Keratinocyte (primary cell): Measurements from ENCODE around the gene SH2D3C. TPM values are rescaled to one million over a fixed set of nuclear protein-coding genes. Genes with fewer than 3 reads are reported as not detected.

ENCODE experiments used
- DNase-seq: peaks from one replicate; pipeline ENCODE4 v3.0.0-alpha.2; 2011; ENCODE audit warnings: low read depth, missing footprints, low spot score
- FAIRE-seq: peaks from 2 replicates; lab custom pipeline; 2011; peaks lifted over from hg19 to GRCh38; lab: Jason Lieb, UNC
- H2AFZ ChIP-seq: 2 replicates; pipeline ENCODE4 v1.6.0; 2012; ENCODE audit warnings: low read length, control low read depth, inconsistent platforms; ENCODE audit not compliant: control insufficient read depth
- H3K27ac ChIP-seq: 2 replicates; pipeline ENCODE4 v1.5.1; 2011; ENCODE audit warnings: low read length; ENCODE audit not compliant: control insufficient read depth, insufficient read depth
- H3K27me3 ChIP-seq: 3 replicates; pipeline ENCODE4 v1.6.0; 2011; ENCODE audit warnings: low read length; ENCODE audit not compliant: control insufficient read depth, insufficient read depth; ENCODE audit errors: extremely low read depth
- H3K36me3 ChIP-seq, 2 experiments: 2 replicates in 1 of 2; 3 replicates in 1 of 2; pipeline ENCODE4 v1.5.1; 2011; ENCODE audit warnings: low read length in 2 of 2, mild to moderate bottlenecking in 1 of 2; ENCODE audit not compliant: control insufficient read depth in 2 of 2, insufficient read depth in 2 of 2; ENCODE audit errors: extremely low read depth in 1 of 2
- H3K4me1 ChIP-seq: 3 replicates; pipeline ENCODE4 v1.5.1; 2011; ENCODE audit warnings: low read length; ENCODE audit not compliant: control insufficient read depth, insufficient read depth; ENCODE audit errors: extremely low read depth
- H3K4me2 ChIP-seq: 3 replicates; pipeline ENCODE4 v1.6.0; 2011; ENCODE audit warnings: low read depth, low read length; ENCODE audit not compliant: control insufficient read depth, insufficient read depth; ENCODE audit errors: extremely low read depth
- H3K4me3 ChIP-seq, 3 experiments: fragments of 200-600 bp in 1 of 3; sonication (generic) in 1 of 3; 2 replicates in 2 of 3; 3 replicates in 1 of 3; pipeline ENCODE4 v1.5.1; 2011 to 2016; ENCODE audit warnings: low read length in 3 of 3, mild to moderate bottlenecking in 3 of 3, control low read depth in 2 of 3, inconsistent platforms in 1 of 3, low read depth in 1 of 3, mixed read lengths in 1 of 3, mixed run types in 1 of 3, moderate library complexity in 1 of 3; ENCODE audit not compliant: control insufficient read depth in 2 of 3, insufficient read depth in 2 of 3; ENCODE audit errors: extremely low read depth in 1 of 3
- H3K79me2 ChIP-seq: 2 replicates; pipeline ENCODE4 v1.6.0; 2012; ENCODE audit warnings: low read length; ENCODE audit not compliant: control insufficient read depth, insufficient read depth
- H3K9ac ChIP-seq: 3 replicates; pipeline ENCODE4 v1.6.0; 2011; ENCODE audit warnings: low read length; ENCODE audit not compliant: control insufficient read depth, insufficient read depth; ENCODE audit errors: extremely low read depth
- H3K9me1 ChIP-seq: 3 replicates; pipeline ENCODE4 v1.6.0; 2011; ENCODE audit warnings: low read length; ENCODE audit not compliant: control insufficient read depth, insufficient read depth; ENCODE audit errors: extremely low read depth
- H3K9me3 ChIP-seq: 2 replicates; pipeline ENCODE4 v1.5.1; 2012; ENCODE audit warnings: low read depth, low read length; ENCODE audit not compliant: control insufficient read depth
- H4K20me1 ChIP-seq: 3 replicates; pipeline ENCODE4 v1.6.0; 2011; ENCODE audit warnings: low read length; ENCODE audit not compliant: control insufficient read depth, insufficient read depth; ENCODE audit errors: extremely low read depth
- CTCF ChIP-seq, 3 experiments: IDR thresholded peaks in 1 of 3; conservative IDR thresholded peaks in 1 of 3; optimal IDR thresholded peaks in 1 of 3; 2 replicates in 2 of 3; 3 replicates in 1 of 3; pipeline versions ENCODE3 to v1.5.1; 2011; ENCODE audit warnings: low read length in 3 of 3, mild to moderate bottlenecking in 3 of 3, moderate library complexity in 2 of 3, control low read depth in 1 of 3, inconsistent platforms in 1 of 3; ENCODE audit not compliant: insufficient read depth in 2 of 3; ENCODE audit errors: extremely low read depth in 1 of 3
- EZH2 ChIP-seq: IDR thresholded peaks from one replicate; pipeline ENCODE4 v1.6.1; 2012; ENCODE audit warnings: inconsistent platforms, mild to moderate bottlenecking, low read length, moderate library complexity
- dilution Hi-C: fragments of 300-500 bp; cut with MboI; formaldehyde crosslinking; loops from one replicate; pipeline ENCODE4 v1.7.0; 2020; ENCODE audit warnings: low sequenced_read_pairs; ENCODE audit not compliant: extremely low pct_ligation_motif_present
- polyA plus RNA-seq, 5 experiments: library from polyadenylated mRNA; depleted of rRNA in 3 of 5; stranded (reverse) in 3 of 5; stranded (forward) in 1 of 5; unstranded in 1 of 5; fragments of >200 nt; gene quantifications; 1 replicate in 1 of 5; 2 replicates in 3 of 5; 3 replicates in 1 of 5; pipeline versions ENCODE4 v1.2.1 to v1.2.3, GENCODE V29; 2011 to 2012; ENCODE audit warnings: missing spikeins in 2 of 5, low read depth in 1 of 5, low replicate concordance in 1 of 5

The SH2D3C gene
- polyA plus RNA-seq, 1 donor (not counting 4 experiments of a cell fraction or from before 2014, with no cell fraction given), result 0.12 TPM

DNA sequence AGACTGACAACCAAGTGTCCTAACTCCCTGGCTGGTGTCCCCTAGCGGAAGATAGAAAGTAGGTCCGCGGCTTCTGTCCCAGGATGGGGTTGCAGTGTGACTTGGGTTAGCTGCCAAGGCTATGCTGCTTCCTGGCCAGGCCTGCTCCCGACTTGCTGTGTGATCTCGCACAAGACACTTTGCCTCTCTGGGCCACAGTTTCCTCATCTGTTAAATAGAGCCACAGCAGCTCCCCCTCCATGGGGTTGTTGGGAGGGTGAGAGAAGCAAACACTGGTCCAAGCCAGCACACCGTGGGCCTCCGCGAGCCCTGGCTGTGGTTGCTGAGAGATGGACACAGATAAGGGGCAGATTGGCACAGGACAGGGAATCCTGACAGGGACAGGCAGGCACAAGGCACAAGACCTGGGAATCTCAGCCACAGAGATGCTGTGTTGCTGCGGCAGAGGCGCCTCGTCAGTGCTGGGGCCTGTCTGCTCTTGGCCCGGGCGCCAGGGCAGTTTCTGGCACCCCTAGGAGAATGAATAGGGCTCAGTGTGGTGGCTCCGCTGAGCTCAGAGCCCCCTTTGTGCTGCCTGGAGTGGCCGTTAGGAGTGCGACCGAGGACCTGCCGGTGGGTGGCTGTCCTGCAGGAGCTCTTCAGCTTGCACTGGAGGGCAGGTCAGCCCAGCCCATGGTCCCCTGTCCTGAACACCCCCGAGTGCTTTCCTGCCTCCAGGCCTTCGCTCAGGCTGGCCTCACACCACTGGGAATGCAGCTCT, 1.8 kb upstream of the SH2D3C start:
- H3K4me1 ChIP-seq, result peaks cover 2% of the 10 kb centered on the region
- no peak overlapping the region for H3K27ac ChIP-seq
- H3K4me3 ChIP-seq, result no peak overlapping the region
- no peak for TF ChIP-seq EZH2
- no peak for TF ChIP-seq CTCF (optimal IDR thresholded peaks at IDR 0.05 in 1 of 3, IDR thresholded peaks at IDR 0.05 in 1 of 3, conservative IDR thresholded peaks at IDR 0.05 in 1 of 3; ENCODE audit: extremely low read depth in 1 of 3, insufficient read depth in 2 of 3, low read length in 3 of 3)
- dilution Hi-C loops, result no loop called here
- H3K9ac ChIP-seq, result no peak overlapping the region
- no peaks in the 10 kb centered on the region for H3K9me3 ChIP-seq
- H3K79me2 ChIP-seq, result no peaks in the 10 kb centered on the region
- no peaks in the 10 kb centered on the region for H3K9me1 ChIP-seq
- H3K27me3 ChIP-seq, result no peaks in the 10 kb centered on the region
- FAIRE-seq (no peak), DNase-seq (no peak)
- H3K4me2 ChIP-seq, result no peak overlapping the region
- H3K36me3 ChIP-seq, result no peaks in the 10 kb centered on the region
- H2AFZ ChIP-seq, result no peak overlapping the region
- no peaks in the 10 kb centered on the region for H4K20me1 ChIP-seq

DNA sequence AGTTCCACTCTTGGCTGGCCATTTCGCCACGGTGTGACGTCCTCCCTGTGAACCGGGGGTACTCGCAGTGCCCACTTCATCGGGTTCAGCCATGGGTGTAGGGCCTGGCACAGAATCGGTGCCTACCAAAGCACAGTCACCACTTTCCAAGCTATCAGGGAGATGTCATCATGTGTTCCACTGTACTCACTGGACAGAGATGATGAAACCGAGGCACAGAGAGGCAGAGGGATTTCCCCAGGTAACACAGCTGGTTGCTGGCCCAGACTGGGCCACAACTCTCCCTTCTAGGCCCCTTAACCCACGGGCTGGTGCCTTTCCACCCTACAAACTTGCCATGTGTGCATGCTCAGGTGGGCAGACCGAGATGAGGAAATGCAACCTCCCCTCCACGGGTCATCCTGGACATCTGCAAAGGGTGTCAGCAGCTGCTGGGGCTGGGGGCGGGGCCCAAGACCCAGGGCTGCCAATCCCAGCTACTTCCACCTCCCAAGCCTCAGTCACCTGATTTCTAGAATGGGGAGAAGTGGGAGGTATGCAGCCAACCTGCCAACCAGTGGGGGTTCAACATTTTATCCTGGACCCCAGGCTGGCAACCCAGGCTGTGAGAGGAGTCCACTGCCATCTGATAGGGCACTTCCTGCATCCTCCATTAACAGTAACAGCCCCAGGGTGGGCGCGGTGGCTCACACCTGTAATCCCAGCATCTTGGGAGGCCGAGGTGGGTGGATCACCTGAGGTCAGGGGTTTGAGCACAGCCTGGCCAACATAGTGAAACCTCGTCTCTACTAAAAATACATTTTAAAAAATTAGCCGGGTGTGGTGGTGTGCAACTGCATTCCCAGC, 893 bp upstream of the SH2D3C start:
- Histone ChIP-seq H3K9ac (no peak overlapping the region), H3K9me3 (no peaks in the 10 kb centered on the region), H2AFZ (no peak overlapping the region), H3K27me3 (no peaks in the 10 kb centered on the region), H3K79me2 (no peaks in the 10 kb centered on the region), H3K36me3 (no peaks in the 10 kb centered on the region), H4K20me1 (no peaks in the 10 kb centered on the region), H3K27ac (no peak overlapping the region), H3K4me1 (no peaks in the 10 kb centered on the region), H3K4me2 (no peak overlapping the region), H3K4me3 (no peak overlapping the region), H3K9me1 (no peaks in the 10 kb centered on the region)
- no peak for TF ChIP-seq CTCF (optimal IDR thresholded peaks at IDR 0.05 in 1 of 3, IDR thresholded peaks at IDR 0.05 in 1 of 3, conservative IDR thresholded peaks at IDR 0.05 in 1 of 3; ENCODE audit: extremely low read depth in 1 of 3, insufficient read depth in 2 of 3, low read length in 3 of 3)
- TF ChIP-seq EZH2, result no peak
- DNase-seq, result no peak
- FAIRE-seq, result no peak
- dilution Hi-C loops, result no loop called here
